Activated T-helper 17 cell treated with anti-CD3 and anti-CD28 coated beads, Interleukin-2, amount 50 U/mL, for 72 hours (primary cell): ENCODE data around the gene GABRG3. TPM values are rescaled to one million over a fixed set of nuclear protein-coding genes. Genes with fewer than 3 reads are reported as not detected.
"Not testable (repeated sequence)": the region's sequence is repeated elsewhere in the genome, so short reads cannot be mapped to it uniquely, and the experiment has no call there.

ENCODE experiments used
- ATAC-seq: fragments of 150-1000 bp; cut with Tn5 transposase; replicated peaks from 2 replicates; pipeline ENCODE4 v1.10.0; 2021; ENCODE audit warnings: mild to moderate bottlenecking, moderate library complexity
- H3K27ac Mint-ChIP-seq: one replicate; pipeline ENCODE4 v1.8.0; 2022; ENCODE audit warnings: mixed read lengths
- H3K27me3 Mint-ChIP-seq: one replicate; pipeline ENCODE4 v1.8.0; 2022; ENCODE audit warnings: mixed read lengths
- H3K36me3 Mint-ChIP-seq: one replicate; pipeline ENCODE4 v1.8.0; 2022; ENCODE audit warnings: low read depth, mild to moderate bottlenecking, mixed read lengths
- H3K4me1 Mint-ChIP-seq: one replicate; pipeline ENCODE4 v1.8.0; 2022; ENCODE audit warnings: mixed read lengths
- H3K4me3 Mint-ChIP-seq: one replicate; pipeline ENCODE4 v1.8.0; 2022; ENCODE audit warnings: mild to moderate bottlenecking, mixed read lengths
- H3K9me3 Mint-ChIP-seq: one replicate; pipeline ENCODE4 v1.8.0; 2022; ENCODE audit warnings: mixed read lengths
- total RNA-seq, 2 donors: library from RNA; stranded (reverse); gene quantifications; one replicate each; pipeline ENCODE4 v1.2.3, GENCODE V29; 2022

GABRG3 gene
- total RNA-seq, 2 donors from 2014 or later, result not detected

- H3K36me3 Mint-ChIP-seq, result no peaks in the 10 kb centered on the region
- no peak for ATAC-seq
- H3K27ac Mint-ChIP-seq, result no peak overlapping the region
- no peak overlapping the region for H3K4me3 Mint-ChIP-seq
- peaks cover 15% of the 10 kb centered on the region for H3K9me3 Mint-ChIP-seq
- no peaks in the 10 kb centered on the region for H3K27me3 Mint-ChIP-seq
- no peaks in the 10 kb centered on the region for H3K4me1 Mint-ChIP-seq
These were observed 208.8 kb downstream of the GABRG3 start for GRCh38 chr15:27179789-27180188.

DNA sequence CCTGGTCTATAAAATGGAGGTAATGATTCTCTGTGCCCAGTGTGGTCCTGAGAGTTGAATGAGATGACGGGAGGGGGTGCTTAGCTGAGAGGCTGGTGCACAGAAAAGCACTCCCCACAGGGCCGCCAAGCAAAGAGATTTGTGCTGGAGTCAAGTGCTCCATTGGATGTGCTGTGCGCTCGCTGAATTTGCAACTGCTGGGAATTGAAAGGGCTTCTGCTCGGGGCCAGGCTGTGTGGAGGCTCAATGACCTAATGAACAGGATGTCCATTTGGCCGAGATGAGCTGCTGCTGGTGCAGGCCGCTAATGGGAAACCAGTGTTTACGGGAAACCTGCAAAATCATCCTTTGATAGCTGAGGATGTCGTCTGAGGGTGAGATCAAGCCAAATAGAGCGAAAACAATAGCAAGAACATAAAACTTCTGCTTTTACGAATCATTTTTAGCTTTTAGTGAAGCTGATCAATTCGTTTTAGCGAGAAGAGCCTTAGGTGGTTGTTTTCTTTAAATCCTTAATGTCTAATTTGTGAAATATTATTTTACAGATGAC is 211.7 kb downstream of the GABRG3 start:
- H3K4me3 Mint-ChIP-seq, result no peak overlapping the region
- no peaks in the 10 kb centered on the region for H3K36me3 Mint-ChIP-seq
- no peak for ATAC-seq
- H3K27ac Mint-ChIP-seq, result no peak overlapping the region
- H3K9me3 Mint-ChIP-seq, result peaks cover 6% of the 10 kb centered on the region
- H3K4me1 Mint-ChIP-seq, result no peaks in the 10 kb centered on the region
- H3K27me3 Mint-ChIP-seq, result no peaks in the 10 kb centered on the region

GRCh38 chr15:27183201-27183600 is 212.2 kb downstream of the GABRG3 start:
- ATAC-seq, result no peak
- H3K27me3 Mint-ChIP-seq, result no peaks in the 10 kb centered on the region

GRCh38 chr15:27191515-27191914 is 220.5 kb downstream of the GABRG3 start:
- H3K36me3 Mint-ChIP-seq, H3K4me1 Mint-ChIP-seq, H3K9me3 Mint-ChIP-seq, ATAC-seq, H3K4me3 Mint-ChIP-seq, H3K27me3 Mint-ChIP-seq, H3K27ac Mint-ChIP-seq: not testable (repeated sequence)

More at GRCh38 chr15:27183201-27183600, 212.2 kb downstream of the GABRG3 start:
- Mint-ChIP-seq H3K9me3 (peaks cover 6% of the 10 kb centered on the region), H3K27ac (no peak overlapping the region), H3K4me1 (no peaks in the 10 kb centered on the region), H3K36me3 (no peaks in the 10 kb centered on the region), H3K4me3 (no peak overlapping the region)

GRCh38 chr15:27196691-27197090 is 225.7 kb downstream of the GABRG3 start:
- no peaks in the 10 kb centered on the region for H3K36me3 Mint-ChIP-seq
- no peak for ATAC-seq
- peaks cover 14% of the 10 kb centered on the region for H3K9me3 Mint-ChIP-seq
- H3K4me1 Mint-ChIP-seq, result no peaks in the 10 kb centered on the region
- no peak overlapping the region for H3K4me3 Mint-ChIP-seq
- H3K27ac Mint-ChIP-seq, result no peak overlapping the region
- H3K27me3 Mint-ChIP-seq, result no peaks in the 10 kb centered on the region

GRCh38 chr15:27201425-27201824 is 230.4 kb downstream of the GABRG3 start:
- Mint-ChIP-seq H3K9me3 (peaks cover 15% of the 10 kb centered on the region), H3K4me1 (no peaks in the 10 kb centered on the region)

DNA sequence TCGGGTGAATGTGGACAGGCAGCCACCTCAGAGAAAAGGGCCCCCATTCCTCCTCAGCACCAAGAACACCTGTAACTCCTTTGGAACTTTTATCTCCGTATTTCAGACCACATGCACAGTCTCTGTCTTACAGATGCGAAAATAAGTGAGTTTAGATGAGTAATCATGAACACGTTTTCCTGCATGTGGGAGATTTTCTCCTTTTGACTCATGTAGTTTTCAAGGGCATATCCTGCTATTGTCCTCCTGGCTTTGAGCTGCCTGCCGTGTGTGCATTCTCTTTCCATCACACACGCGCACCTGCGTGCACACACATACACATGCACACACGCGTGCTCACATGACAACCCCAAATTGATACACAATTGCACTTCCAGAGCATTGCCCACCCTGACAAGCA is 239.2 kb downstream of the GABRG3 start:
- no peak overlapping the region for H3K27ac Mint-ChIP-seq

More at GRCh38 chr15:27201425-27201824, 230.4 kb downstream of the GABRG3 start:
- no peak for ATAC-seq
- H3K36me3 Mint-ChIP-seq, result no peaks in the 10 kb centered on the region
- H3K27ac Mint-ChIP-seq, result no peak overlapping the region
- no peaks in the 10 kb centered on the region for H3K27me3 Mint-ChIP-seq
- no peak overlapping the region for H3K4me3 Mint-ChIP-seq

DNA sequence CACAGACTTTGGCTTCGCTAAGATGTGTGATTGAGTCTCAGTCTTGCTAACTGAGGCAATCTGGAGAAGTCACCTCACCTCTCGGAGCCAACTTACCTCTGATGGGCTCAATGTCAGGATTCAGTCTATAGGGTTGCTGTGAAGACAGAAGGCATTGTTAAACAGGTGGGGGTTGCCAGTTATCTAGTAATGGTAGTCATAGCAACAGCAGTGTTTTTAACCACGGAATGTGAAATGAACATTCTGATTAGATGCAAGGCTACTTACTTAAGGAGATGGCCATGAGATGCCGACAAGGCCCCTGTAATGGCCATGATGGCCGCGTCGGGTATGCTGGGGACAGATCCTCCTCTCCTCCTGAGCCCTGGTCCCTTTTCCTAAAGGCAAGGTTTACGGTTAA is 243.1 kb downstream of the GABRG3 start:
- Mint-ChIP-seq H3K4me3 (no peak overlapping the region), H3K27ac (no peak overlapping the region), H3K27me3 (no peaks in the 10 kb centered on the region), H3K9me3 (peaks cover 7% of the 10 kb centered on the region), H3K4me1 (no peaks in the 10 kb centered on the region), H3K36me3 (no peaks in the 10 kb centered on the region)
- ATAC-seq, result no peak

More for the DNA sequence above, 239.2 kb downstream of the GABRG3 start:
- Mint-ChIP-seq H3K4me1 (no peaks in the 10 kb centered on the region), H3K4me3 (no peak overlapping the region), H3K27me3 (no peaks in the 10 kb centered on the region), H3K9me3 (peaks cover 20% of the 10 kb centered on the region), H3K36me3 (no peaks in the 10 kb centered on the region)
- no peak for ATAC-seq

GRCh38 chr15:27214961-27215360 is 244.0 kb downstream of the GABRG3 start:
- no peaks in the 10 kb centered on the region for H3K4me1 Mint-ChIP-seq
- H3K27me3 Mint-ChIP-seq, result no peaks in the 10 kb centered on the region
- no peak overlapping the region for H3K27ac Mint-ChIP-seq
- no peak for ATAC-seq
- no peak overlapping the region for H3K4me3 Mint-ChIP-seq
- peaks cover 7% of the 10 kb centered on the region for H3K9me3 Mint-ChIP-seq
- no peaks in the 10 kb centered on the region for H3K36me3 Mint-ChIP-seq

GRCh38 chr15:27218426-27218825 is 247.4 kb downstream of the GABRG3 start:
- no peak overlapping the region for H3K27ac Mint-ChIP-seq
- H3K4me1 Mint-ChIP-seq, result no peaks in the 10 kb centered on the region
- no peak for ATAC-seq
- no peaks in the 10 kb centered on the region for H3K36me3 Mint-ChIP-seq
- no peak overlapping the region for H3K4me3 Mint-ChIP-seq
- peaks cover 5% of the 10 kb centered on the region for H3K9me3 Mint-ChIP-seq
- no peaks in the 10 kb centered on the region for H3K27me3 Mint-ChIP-seq

GRCh38 chr15:27219636-27220035 is 248.7 kb downstream of the GABRG3 start:
- Mint-ChIP-seq H3K36me3 (no peaks in the 10 kb centered on the region), H3K27me3 (no peaks in the 10 kb centered on the region), H3K9me3 (peaks cover 5% of the 10 kb centered on the region), H3K27ac (no peak overlapping the region), H3K4me3 (no peak overlapping the region), H3K4me1 (no peaks in the 10 kb centered on the region)
- ATAC-seq, result no peak

GRCh38 chr15:27220199-27220598 is 249.2 kb downstream of the GABRG3 start:
- Mint-ChIP-seq H3K4me3 (no peak overlapping the region), H3K27ac (no peak overlapping the region), H3K4me1 (no peaks in the 10 kb centered on the region), H3K36me3 (no peaks in the 10 kb centered on the region), H3K9me3 (peaks cover 5% of the 10 kb centered on the region), H3K27me3 (no peaks in the 10 kb centered on the region)
- no peak for ATAC-seq

GRCh38 chr15:27222479-27222878 is 251.5 kb downstream of the GABRG3 start:
- Mint-ChIP-seq H3K27me3 (no peaks in the 10 kb centered on the region), H3K4me3 (no peak overlapping the region), H3K4me1 (no peaks in the 10 kb centered on the region), H3K27ac (no peak overlapping the region), H3K36me3 (no peaks in the 10 kb centered on the region), H3K9me3 (peaks cover 5% of the 10 kb centered on the region)
- ATAC-seq, result no peak

DNA sequence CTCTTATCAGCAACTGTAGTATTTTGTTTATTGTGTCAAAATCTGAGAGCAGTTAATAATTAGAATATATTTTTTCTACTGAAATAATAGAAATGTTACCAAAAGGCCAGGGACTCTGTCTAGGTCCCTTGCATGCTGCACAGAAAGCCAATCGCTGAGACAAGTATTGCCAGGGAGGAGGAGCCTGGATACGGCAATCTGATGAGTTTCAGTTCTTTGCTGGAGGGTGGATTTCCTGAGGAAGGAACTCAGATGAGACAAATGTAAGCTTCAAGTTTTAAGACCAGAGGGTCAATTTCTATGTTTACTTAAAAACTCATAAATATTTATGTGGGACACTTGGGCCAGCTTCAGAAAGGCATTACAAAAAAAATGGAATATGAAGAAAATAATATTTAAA is 252.2 kb downstream of the GABRG3 start:
- Mint-ChIP-seq H3K9me3 (peaks cover 7% of the 10 kb centered on the region), H3K36me3 (no peaks in the 10 kb centered on the region), H3K4me3 (no peak overlapping the region), H3K4me1 (no peaks in the 10 kb centered on the region), H3K27ac (no peak overlapping the region), H3K27me3 (no peaks in the 10 kb centered on the region)
- no peak for ATAC-seq

DNA sequence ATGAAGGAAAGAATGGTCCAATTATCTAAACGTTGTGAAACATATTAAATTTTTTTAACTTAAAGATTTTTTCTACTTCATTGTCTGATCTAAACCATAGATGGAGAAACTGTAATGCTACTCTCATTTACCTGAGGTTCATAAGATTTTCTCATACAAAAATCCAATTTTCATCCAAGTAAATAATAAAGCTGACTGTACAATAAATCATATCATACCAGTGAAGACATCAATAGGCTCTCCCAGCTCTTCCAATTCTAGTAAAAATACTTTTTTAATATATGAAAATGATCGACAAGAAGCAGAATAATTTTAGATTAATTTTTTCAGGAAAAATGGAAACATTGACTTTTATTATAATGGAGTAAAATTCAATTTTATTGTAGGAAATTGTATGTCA is 260.8 kb downstream of the GABRG3 start:
- H3K4me1 Mint-ChIP-seq, result no peaks in the 10 kb centered on the region
- no peaks in the 10 kb centered on the region for H3K36me3 Mint-ChIP-seq
- no peak for ATAC-seq
- H3K9me3 Mint-ChIP-seq, result peaks cover 17% of the 10 kb centered on the region
- no peaks in the 10 kb centered on the region for H3K27me3 Mint-ChIP-seq
- H3K4me3 Mint-ChIP-seq, result no peak overlapping the region
- H3K27ac Mint-ChIP-seq, result no peak overlapping the region

GRCh38 chr15:27232876-27233275 is 261.9 kb downstream of the GABRG3 start:
- no peaks in the 10 kb centered on the region for H3K27me3 Mint-ChIP-seq
- ATAC-seq, result no peak
- H3K4me3 Mint-ChIP-seq, result no peak overlapping the region
- H3K36me3 Mint-ChIP-seq, result no peaks in the 10 kb centered on the region
- peaks cover 24% of the 10 kb centered on the region for H3K9me3 Mint-ChIP-seq
- H3K27ac Mint-ChIP-seq, result no peak overlapping the region
- no peaks in the 10 kb centered on the region for H3K4me1 Mint-ChIP-seq
